Esophagus muscularis mucosa (tissue), 4 donors: ENCODE results near the gene CALML6. TPM values are rescaled to one million over a fixed set of nuclear protein-coding genes. Genes with fewer than 3 reads are reported as not detected.
A peak's percentile ranks its signal among the peaks of the same experiment; 100 is the strongest.

Experiments
- DNase-seq: peaks from one replicate; pipeline ENCODE4 v3.0.0-alpha.2; 2017; ENCODE audit errors: extremely low spot score
- H3K27ac ChIP-seq, 4 donors: fragments of 200-600 bp; sonication (generic); replicated peaks in 1 of 4; 1 replicate in 3 of 4; 2 replicates in 1 of 4; pipeline ENCODE4 v1.5.1; 2016 to 2019; ENCODE audit warnings: mild to moderate bottlenecking in 1 of 4
- H3K27me3 ChIP-seq, 4 donors: fragments of 200-600 bp; sonication (generic); one replicate each; pipeline versions ENCODE4 v1.5.1 to v1.6.0; 2016 to 2019
- H3K36me3 ChIP-seq, 4 donors: fragments of 200-600 bp; sonication (generic); one replicate each; pipeline ENCODE4 v1.5.1; 2016 to 2019
- H3K4me1 ChIP-seq, 4 donors: fragments of 200-600 bp; sonication (generic); one replicate each; pipeline ENCODE4 v1.5.1; 2016 to 2019
- H3K4me3 ChIP-seq, 4 donors: fragments of 200-600 bp; sonication (generic); 1 replicate in 2 of 4; 2 replicates in 2 of 4; pipeline ENCODE4 v1.5.1; 2016 to 2019; ENCODE audit warnings: mild to moderate bottlenecking in 4 of 4, moderate library complexity in 1 of 4
- H3K9me3 ChIP-seq, 4 donors: fragments of 200-600 bp; sonication (generic); 1 replicate in 3 of 4; 2 replicates in 1 of 4; pipeline ENCODE4 v1.5.1; 2016 to 2019
- CTCF ChIP-seq, 3 experiments: fragments of 200-600 bp in 2 of 3; fragments of 450-650 bp in 1 of 3; sonication (generic) in 2 of 3; IDR thresholded peaks; one replicate each; pipeline ENCODE4 v1.5.1; 2017 to 2019; ENCODE audit warnings: antibody characterized with exemption in 3 of 3, mild to moderate bottlenecking in 2 of 3, moderate library complexity in 1 of 3
- EP300 ChIP-seq: sonication (generic); formaldehyde crosslinking; IDR thresholded peaks from one replicate; pipeline ENCODE4 v1.6.1; 2017; ENCODE audit warnings: antibody characterized with exemption
- POLR2A ChIP-seq: fragments of 450-650 bp; IDR thresholded peaks from one replicate; pipeline ENCODE4 v1.6.1; 2017; ENCODE audit warnings: antibody characterized with exemption, moderate library complexity, mild to moderate bottlenecking, low read depth
- POLR2AphosphoS5 ChIP-seq, 2 donors: sonication (generic); formaldehyde crosslinking; IDR thresholded peaks; one replicate each; pipeline ENCODE4 v1.6.1; 2017; ENCODE audit warnings: antibody characterized with exemption in 2 of 2
- WGBS: methylation state at CpG from one replicate; pipeline ENCODE4 v1.1.5; 2018; 5-methylcytosine and 5-hydroxymethylcytosine counted together
- intact Hi-C: fragments of 100-400 bp; cut with DNase I; formaldehyde crosslinking; loops from one replicate; pipeline ENCODE4 v1.15.1; 2023
- total RNA-seq, 4 donors: library from RNA; depleted of rRNA; stranded (reverse); fragments of >200 nt; gene quantifications; one replicate each; pipeline versions ENCODE4 v1.1.0 to v1.2.1, GENCODE V29; 2016

Gene CALML6
- total RNA-seq, 4 donors from 2014 or later = not detected

DNA sequence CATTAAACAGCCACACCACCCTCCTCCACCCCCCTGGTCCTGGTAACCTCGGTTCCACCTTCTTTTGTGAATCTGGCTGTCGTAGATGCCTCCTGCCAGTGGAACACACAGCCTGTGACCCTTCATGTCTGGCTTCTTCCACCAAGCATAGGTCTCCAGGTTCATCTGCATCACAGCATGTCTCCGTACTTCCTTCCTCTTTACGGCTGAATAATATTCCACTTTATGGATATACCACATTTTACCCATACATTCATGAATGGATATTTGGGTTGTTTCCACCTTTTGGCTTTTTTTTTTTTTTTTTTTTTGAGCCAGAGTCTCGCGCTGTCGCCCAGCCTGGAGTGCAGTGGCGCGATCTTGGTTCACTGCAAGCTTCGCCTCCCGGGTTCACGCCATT lies 11.8 kb upstream of the CALML6 start:
- Histone ChIP-seq H3K27me3 (no peaks in the 10 kb centered on the region), H3K36me3 (no peaks in the 10 kb centered on the region), H3K4me3 (no peak overlapping the region), H3K4me1 (peaks cover 20 to 26% (median 23%) of the 10 kb centered on the region in 4 donors), H3K27ac (no peak overlapping the region), H3K9me3 (no peaks in the 10 kb centered on the region)
- intact Hi-C loops = no loop called here
- TF ChIP-seq EP300 (no peak), POLR2A (no peak), CTCF (IDR thresholded peaks at IDR 0.05) (no peak), POLR2AphosphoS5 (IDR thresholded peaks at IDR 0.05) (no peak)
- WGBS = 98% methylated on average over 12 of the region's 12 CpGs
- no peak for DNase-seq

DNA sequence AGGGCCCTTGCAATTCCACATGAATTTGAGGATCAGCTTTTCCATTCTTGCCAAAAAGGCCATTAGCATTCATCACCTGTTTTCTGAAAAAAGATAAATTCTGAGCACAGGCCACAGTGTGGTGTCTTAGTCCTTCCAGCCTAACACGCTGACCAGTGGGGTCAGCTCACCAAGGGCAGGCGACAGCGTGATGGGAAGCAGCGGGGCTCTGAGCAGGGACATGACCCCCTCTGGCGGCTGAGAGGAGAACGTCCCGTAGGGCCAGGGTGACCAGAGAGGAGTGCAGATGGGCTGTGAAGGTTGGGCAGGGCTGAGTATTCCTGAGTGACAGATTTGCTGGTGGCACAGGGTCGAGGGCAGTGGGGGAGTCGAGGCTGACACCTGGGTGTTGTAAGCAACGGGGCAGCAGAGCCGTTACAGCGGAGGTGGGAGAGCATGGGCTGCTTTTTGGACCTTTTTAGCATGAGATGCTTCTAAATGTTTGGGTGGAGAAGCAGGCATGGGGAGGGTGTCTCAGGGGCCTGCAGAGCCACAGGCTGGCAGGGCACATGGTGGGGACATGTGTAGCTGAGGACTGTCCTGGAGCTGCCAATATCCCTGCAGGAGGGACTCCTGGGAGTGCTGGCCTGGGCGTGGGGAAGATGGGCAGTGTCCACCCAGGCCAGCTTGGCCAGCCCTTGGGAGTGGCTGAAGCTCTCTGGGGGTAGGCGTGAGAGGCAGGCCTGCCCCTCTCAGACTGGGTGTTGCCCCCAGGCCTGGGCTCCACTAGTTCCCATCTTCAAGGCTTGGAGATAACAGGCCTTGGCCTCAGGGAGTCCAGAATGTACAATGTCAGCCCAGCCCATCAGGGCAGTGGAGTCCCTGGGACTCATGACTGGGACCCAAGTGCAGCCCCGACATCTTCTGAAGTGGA lies 8.6 kb upstream of the CALML6 start:
- Histone ChIP-seq H3K36me3 (no peaks in the 10 kb centered on the region), H3K27ac (peak overlapping the region; percentile 6 to 53 (median 46)), H3K9me3 (no peaks in the 10 kb centered on the region), H3K4me3 (no peak overlapping the region), H3K27me3 (no peaks in the 10 kb centered on the region), H3K4me1 (peaks cover 28 to 38% (median 34%) of the 10 kb centered on the region in 4 donors)
- TF ChIP-seq CTCF (IDR thresholded peaks at IDR 0.05) (peak; percentile 86 to 97 (median 97)), POLR2AphosphoS5 (IDR thresholded peaks at IDR 0.05) (peak; percentile 61 to 78), EP300 (no peak), POLR2A (no peak)
- no peak for DNase-seq
- 4% methylated on average over 11 of the region's 15 CpGs for WGBS
- intact Hi-C loops = loop anchor here (1.0 kb wide), 1 partner anchor 128 kb away; the partner anchor contains the start of gene NADK

GRCh38 chr1:1907098-1907736 lies 7.8 kb upstream of the CALML6 start:
- Histone ChIP-seq H3K36me3 (no peaks in the 10 kb centered on the region), H3K27me3 (no peaks in the 10 kb centered on the region), H3K4me3 (no peak overlapping the region), H3K4me1 (peaks cover 28 to 38% (median 34%) of the 10 kb centered on the region in 4 donors), H3K27ac (peak overlapping the region in 1 of 4 donors; percentile 34), H3K9me3 (no peaks in the 10 kb centered on the region)
- intact Hi-C loops = loop anchor here (1.0 kb wide), 1 partner anchor 129 kb away; the partner anchor contains the start of gene NADK
- no peak for TF ChIP-seq CTCF (IDR thresholded peaks at IDR 0.05)
- TF ChIP-seq EP300 = no peak
- TF ChIP-seq POLR2A = no peak
- no peak for TF ChIP-seq POLR2AphosphoS5 (IDR thresholded peaks at IDR 0.05)
- DNase-seq = no peak
- 67% methylated on average over 8 of the region's 8 CpGs for WGBS

DNA sequence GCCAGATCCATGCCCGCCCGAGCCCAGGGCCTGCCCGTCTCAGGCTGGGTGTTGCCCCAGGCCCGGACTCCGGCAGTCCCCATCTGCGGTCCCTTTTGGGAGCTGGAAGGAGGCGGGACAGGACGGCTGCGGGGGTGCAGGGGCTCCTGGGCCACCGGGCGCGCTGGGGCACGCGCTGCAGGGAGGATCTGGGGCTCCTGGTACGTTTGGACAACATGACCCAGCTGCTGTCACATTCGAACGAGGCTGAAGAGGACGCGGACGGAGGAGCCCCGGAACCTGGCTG lies 6.6 kb upstream of the CALML6 start:
- no CpG with 5 or more reads among the region's 21 CpGs for WGBS
- H3K36me3 ChIP-seq = no peaks in the 10 kb centered on the region
- intact Hi-C loops = no loop called here

More for the DNA sequence above, 6.6 kb upstream of the CALML6 start:
- no peak for DNase-seq
- TF ChIP-seq EP300 (no peak), CTCF (IDR thresholded peaks at IDR 0.05) (no peak), POLR2A (no peak), POLR2AphosphoS5 (IDR thresholded peaks at IDR 0.05) (no peak)
- no peaks in the 10 kb centered on the region for H3K9me3 ChIP-seq
- no peaks in the 10 kb centered on the region for H3K27me3 ChIP-seq
- H3K4me3 ChIP-seq = peak overlapping the region; percentile 69 to 87 (median 78)
- H3K27ac ChIP-seq = peak overlapping the region; percentile 86 to 95 (median 92)
- peaks cover 28 to 38% (median 34%) of the 10 kb centered on the region in 4 donors for H3K4me1 ChIP-seq
